GM12873 (cell line): Measurements from ENCODE around the gene TFDP1.

Experiments
- TF ChIP-seq, protein P1 (sequence below): IDR thresholded peaks from 2 replicates; pipeline ENCODE4 v1.5.1; 2012; ENCODE audit warnings: low read depth, mild to moderate bottlenecking, moderate library complexity, low read length, control low read depth; ENCODE audit not compliant: insufficient read depth; ENCODE audit errors: missing control alignments

Gene TFDP1

GRCh38 chr13:113564331-113565023, 20.1 kb upstream of the TFDP1 start:
- TF ChIP-seq, protein P1, sequence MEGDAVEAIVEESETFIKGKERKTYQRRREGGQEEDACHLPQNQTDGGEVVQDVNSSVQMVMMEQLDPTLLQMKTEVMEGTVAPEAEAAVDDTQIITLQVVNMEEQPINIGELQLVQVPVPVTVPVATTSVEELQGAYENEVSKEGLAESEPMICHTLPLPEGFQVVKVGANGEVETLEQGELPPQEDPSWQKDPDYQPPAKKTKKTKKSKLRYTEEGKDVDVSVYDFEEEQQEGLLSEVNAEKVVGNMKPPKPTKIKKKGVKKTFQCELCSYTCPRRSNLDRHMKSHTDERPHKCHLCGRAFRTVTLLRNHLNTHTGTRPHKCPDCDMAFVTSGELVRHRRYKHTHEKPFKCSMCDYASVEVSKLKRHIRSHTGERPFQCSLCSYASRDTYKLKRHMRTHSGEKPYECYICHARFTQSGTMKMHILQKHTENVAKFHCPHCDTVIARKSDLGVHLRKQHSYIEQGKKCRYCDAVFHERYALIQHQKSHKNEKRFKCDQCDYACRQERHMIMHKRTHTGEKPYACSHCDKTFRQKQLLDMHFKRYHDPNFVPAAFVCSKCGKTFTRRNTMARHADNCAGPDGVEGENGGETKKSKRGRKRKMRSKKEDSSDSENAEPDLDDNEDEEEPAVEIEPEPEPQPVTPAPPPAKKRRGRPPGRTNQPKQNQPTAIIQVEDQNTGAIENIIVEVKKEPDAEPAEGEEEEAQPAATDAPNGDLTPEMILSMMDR: no peak

DNA sequence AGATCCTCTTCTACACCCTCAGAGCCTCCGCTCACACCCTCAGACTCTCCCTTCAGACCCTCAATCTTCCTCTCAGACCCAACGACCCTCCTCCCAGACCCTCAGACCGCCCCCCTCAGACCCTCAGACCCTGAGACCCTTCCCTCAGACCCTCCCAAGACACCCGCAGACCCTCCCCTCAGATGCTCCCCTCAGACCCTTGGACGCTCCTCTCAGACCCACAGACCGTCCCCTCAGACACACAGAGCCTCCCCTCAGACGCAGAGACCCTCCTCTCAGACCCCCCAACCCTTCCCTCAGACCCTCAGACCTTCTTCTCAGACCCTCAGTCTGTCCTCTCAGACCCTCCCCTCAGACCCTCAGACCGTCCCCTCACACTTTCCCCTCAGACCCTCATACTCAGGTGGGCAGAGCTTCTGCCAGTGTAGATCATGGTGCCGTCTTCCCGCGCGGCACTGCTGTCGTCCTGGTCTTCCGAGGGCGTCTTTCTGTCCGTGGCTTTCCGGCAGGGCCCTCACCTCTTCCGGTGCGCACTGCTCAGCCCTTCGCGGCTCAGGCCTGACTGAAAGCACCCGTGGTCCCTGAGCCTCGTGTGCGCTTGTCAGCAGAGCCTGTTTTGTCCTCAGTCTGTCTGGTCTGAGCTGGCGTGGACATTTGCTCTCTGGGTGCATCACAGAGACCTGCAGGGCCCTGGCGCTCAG, 18.9 kb upstream of the TFDP1 start:
- TF ChIP-seq, protein P1: no peak

DNA sequence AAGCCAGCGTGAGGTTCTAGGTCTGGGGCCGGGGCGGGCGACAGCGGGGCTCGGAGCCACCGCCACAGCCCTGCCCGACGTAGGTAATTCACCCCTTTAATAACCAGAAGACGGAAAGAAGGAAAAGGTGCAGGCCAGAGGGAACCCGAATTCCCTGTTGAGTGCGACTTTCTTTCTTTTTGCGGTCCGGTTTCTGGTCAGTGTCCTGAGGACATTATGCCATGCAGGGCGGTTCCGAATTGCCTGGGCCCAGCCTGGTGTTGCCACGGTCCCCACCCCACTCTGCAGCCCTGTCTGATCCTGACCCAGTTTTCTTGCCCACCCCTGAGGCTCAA, 18.4 kb upstream of the TFDP1 start:
- TF ChIP-seq, protein P1: no peak

DNA sequence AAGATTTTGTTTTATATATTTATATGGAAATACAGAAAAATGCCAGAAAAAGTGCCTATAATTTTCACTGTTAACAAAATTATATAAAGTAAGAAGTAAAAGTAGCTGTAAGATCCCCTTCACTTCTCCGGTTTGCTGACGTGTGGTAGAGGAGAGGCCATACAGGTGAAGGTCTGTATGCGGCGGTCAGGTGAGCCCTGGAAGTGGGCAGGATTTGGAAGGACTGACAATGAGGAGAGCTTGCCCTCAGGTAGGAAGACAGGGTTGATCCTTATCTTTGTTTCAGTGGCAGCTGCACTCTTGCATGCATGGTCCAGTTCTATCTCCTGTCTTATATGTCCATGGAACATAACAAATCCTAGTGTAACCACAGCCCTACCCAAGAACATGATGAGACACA, 16.9 kb upstream of the TFDP1 start:
- TF ChIP-seq, protein P1: no peak

GRCh38 chr13:113573065-113573464, 11.5 kb upstream of the TFDP1 start:
- TF ChIP-seq, protein P1: no peak

DNA sequence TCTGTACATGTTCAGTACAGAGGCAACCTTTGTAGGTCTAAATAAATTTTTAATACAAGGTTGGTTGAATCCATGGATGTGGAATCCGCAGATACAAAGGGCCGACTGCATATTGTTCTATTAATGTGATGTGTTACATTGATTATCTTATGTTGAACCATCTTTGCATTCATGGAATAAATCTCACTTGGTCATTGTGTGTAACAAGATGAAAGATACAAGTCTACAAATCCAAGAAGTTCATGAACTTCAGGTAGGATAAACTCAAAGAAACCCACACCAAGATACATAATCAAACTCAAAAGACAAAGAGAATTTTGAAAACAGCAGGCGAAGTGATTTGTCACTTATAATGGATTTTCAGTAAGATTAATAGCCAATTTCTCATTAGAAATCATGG, 8.0 kb upstream of the TFDP1 start:
- TF ChIP-seq, protein P1: no peak

GRCh38 chr13:113577881-113578435, 6.6 kb upstream of the TFDP1 start:
- TF ChIP-seq, protein P1: no peak
